A549 (cell line): Measurements from ENCODE around the gene OCSTAMP.

Experiments used
- EP300 ChIP-seq, 2 experiments: fragments of >200 bp; sonication (Bioruptor Twin); formaldehyde crosslinking; IDR thresholded peaks; 2 replicates in 1 of 2; 3 replicates in 1 of 2; pipeline ENCODE4 v1.6.1; 2016 to 2017
- KDM5A ChIP-seq: fragments of 200-600 bp; sonication (generic); IDR thresholded peaks from 2 replicates; pipeline ENCODE4 v1.6.1; 2016; ENCODE audit warnings: antibody characterized with exemption, mild to moderate bottlenecking
- POLR2A ChIP-seq: IDR thresholded peaks from 2 replicates; pipeline ENCODE4 v1.6.1; 2012; ENCODE audit warnings: mild to moderate bottlenecking, low read length
- RFX5 ChIP-seq: fragments of 450-650 bp; IDR thresholded peaks from 2 replicates; pipeline ENCODE4 v1.7.1; 2014; ENCODE audit warnings: antibody characterized with exemption, mild to moderate bottlenecking, moderate library complexity
- TF ChIP-seq, protein P1 (sequence below): fragments of >200 bp; sonication (Bioruptor Twin); formaldehyde crosslinking; IDR thresholded peaks from 3 replicates; pipeline ENCODE4 v1.5.1; 2016
- TF ChIP-seq, protein P2 (sequence below): fragments of 200-600 bp; sonication (generic); IDR thresholded peaks from 2 replicates; pipeline ENCODE4 v1.6.1; 2016; ENCODE audit warnings: antibody characterized with exemption, mild to moderate bottlenecking, moderate library complexity

DNA sequence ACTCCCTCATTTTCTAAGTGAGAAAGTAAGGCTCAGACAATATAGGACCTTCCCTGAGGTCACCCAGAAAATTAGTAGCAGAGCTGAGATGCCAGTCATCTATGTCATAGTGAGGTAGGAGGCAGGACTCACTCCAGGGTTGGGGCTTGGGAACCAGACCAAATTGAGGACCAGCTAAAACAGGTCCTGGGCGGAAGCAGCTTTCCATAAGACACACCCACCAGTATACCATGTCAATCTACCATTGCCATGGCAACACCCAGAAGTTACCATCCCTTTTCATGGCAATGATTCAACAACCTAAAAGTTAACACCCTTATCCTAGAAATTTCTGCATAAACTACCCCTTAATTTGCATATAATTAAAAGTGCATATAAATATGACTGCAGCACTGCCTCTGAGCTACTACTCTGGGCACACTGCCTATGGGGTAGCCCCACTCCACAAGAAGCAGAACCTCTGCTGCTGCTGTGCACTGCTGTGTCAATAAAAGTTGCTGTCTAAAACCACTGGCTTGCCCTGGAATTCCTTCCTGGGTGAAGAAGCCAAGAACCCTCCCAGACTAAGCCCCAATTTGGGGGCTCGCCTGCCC is 30.3 kb upstream of the OCSTAMP start:
- TF ChIP-seq POLR2A (no peak), RFX5 (no peak), EP300 (IDR thresholded peaks at IDR 0.05) (no peak), KDM5A (no peak)
- TF ChIP-seq, protein P1, sequence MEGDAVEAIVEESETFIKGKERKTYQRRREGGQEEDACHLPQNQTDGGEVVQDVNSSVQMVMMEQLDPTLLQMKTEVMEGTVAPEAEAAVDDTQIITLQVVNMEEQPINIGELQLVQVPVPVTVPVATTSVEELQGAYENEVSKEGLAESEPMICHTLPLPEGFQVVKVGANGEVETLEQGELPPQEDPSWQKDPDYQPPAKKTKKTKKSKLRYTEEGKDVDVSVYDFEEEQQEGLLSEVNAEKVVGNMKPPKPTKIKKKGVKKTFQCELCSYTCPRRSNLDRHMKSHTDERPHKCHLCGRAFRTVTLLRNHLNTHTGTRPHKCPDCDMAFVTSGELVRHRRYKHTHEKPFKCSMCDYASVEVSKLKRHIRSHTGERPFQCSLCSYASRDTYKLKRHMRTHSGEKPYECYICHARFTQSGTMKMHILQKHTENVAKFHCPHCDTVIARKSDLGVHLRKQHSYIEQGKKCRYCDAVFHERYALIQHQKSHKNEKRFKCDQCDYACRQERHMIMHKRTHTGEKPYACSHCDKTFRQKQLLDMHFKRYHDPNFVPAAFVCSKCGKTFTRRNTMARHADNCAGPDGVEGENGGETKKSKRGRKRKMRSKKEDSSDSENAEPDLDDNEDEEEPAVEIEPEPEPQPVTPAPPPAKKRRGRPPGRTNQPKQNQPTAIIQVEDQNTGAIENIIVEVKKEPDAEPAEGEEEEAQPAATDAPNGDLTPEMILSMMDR, result no peak
- TF ChIP-seq, protein P2, sequence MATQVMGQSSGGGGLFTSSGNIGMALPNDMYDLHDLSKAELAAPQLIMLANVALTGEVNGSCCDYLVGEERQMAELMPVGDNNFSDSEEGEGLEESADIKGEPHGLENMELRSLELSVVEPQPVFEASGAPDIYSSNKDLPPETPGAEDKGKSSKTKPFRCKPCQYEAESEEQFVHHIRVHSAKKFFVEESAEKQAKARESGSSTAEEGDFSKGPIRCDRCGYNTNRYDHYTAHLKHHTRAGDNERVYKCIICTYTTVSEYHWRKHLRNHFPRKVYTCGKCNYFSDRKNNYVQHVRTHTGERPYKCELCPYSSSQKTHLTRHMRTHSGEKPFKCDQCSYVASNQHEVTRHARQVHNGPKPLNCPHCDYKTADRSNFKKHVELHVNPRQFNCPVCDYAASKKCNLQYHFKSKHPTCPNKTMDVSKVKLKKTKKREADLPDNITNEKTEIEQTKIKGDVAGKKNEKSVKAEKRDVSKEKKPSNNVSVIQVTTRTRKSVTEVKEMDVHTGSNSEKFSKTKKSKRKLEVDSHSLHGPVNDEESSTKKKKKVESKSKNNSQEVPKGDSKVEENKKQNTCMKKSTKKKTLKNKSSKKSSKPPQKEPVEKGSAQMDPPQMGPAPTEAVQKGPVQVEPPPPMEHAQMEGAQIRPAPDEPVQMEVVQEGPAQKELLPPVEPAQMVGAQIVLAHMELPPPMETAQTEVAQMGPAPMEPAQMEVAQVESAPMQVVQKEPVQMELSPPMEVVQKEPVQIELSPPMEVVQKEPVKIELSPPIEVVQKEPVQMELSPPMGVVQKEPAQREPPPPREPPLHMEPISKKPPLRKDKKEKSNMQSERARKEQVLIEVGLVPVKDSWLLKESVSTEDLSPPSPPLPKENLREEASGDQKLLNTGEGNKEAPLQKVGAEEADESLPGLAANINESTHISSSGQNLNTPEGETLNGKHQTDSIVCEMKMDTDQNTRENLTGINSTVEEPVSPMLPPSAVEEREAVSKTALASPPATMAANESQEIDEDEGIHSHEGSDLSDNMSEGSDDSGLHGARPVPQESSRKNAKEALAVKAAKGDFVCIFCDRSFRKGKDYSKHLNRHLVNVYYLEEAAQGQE, result no peak
